Cardiac fibroblast (primary cell): ENCODE data around the gene HSPA1L.

Source experiments
- DNase-seq, 2 donors: peaks; one replicate each; pipeline versions ENCODE4 v3.0.0 to v3.0.0-alpha.2; 2010; ENCODE audit warnings: low read depth in 2 of 2
- H3K4me3 ChIP-seq, 2 donors: replicated peaks in 1 of 2; 1 replicate in 1 of 2; 2 replicates in 1 of 2; pipeline ENCODE4 v1.5.1; 2011; ENCODE audit warnings: low read depth in 2 of 2, low read length in 2 of 2, mild to moderate bottlenecking in 2 of 2, moderate library complexity in 1 of 2
- TF ChIP-seq, protein P1 (sequence below): IDR thresholded peaks from one replicate; pipeline ENCODE4 v1.5.1; 2011; ENCODE audit warnings: low read depth, mild to moderate bottlenecking, low read length, inconsistent platforms

Gene HSPA1L

DNA sequence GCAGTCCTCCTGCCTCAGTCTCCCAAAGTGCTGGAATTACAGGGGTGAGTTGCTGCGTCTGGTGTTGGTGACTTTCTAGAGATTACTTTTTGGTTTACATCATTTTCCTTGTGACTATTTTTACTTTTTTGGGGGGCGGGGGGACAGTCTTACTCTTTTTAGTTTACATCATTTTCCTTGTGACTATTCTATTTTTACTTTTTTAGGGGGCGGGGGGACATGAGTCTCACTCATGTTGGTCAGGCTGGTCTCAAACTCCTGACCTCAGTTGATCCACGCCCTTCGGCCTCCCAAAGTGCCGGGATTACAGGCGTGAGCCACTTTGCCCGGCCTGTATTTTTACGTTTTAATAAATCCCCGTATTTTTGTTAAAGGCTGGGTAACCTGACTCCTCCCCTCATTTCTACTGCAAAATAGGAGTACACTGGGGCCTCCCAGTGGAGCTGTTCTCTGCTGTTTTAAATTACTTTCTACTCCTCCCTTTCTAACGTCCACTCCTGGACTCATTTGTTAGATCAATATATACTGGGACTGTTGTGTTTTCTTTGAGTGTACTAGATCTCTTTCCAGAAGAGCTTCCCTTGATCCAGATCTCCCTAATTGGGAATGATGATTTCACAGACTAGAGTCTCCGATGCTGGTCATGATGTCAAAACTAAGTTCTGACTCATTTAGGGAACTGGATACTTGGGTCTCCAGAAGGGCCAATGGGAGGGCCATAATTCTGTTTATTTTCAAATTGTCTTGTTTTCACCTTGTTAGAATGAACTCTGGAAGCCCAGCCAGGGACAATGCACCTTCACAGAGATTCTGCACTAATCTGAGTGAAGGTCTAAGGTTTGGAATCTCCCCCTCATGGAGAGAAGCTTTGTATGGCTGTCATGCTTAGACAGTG is 21.6 kb upstream of the HSPA1L start:
- peak; percentile 47 to 55 for DNase-seq
- TF ChIP-seq, protein P1, sequence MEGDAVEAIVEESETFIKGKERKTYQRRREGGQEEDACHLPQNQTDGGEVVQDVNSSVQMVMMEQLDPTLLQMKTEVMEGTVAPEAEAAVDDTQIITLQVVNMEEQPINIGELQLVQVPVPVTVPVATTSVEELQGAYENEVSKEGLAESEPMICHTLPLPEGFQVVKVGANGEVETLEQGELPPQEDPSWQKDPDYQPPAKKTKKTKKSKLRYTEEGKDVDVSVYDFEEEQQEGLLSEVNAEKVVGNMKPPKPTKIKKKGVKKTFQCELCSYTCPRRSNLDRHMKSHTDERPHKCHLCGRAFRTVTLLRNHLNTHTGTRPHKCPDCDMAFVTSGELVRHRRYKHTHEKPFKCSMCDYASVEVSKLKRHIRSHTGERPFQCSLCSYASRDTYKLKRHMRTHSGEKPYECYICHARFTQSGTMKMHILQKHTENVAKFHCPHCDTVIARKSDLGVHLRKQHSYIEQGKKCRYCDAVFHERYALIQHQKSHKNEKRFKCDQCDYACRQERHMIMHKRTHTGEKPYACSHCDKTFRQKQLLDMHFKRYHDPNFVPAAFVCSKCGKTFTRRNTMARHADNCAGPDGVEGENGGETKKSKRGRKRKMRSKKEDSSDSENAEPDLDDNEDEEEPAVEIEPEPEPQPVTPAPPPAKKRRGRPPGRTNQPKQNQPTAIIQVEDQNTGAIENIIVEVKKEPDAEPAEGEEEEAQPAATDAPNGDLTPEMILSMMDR = peak; percentile 6
- peak overlapping the region; percentile 78 to 97 for H3K4me3 ChIP-seq

DNA sequence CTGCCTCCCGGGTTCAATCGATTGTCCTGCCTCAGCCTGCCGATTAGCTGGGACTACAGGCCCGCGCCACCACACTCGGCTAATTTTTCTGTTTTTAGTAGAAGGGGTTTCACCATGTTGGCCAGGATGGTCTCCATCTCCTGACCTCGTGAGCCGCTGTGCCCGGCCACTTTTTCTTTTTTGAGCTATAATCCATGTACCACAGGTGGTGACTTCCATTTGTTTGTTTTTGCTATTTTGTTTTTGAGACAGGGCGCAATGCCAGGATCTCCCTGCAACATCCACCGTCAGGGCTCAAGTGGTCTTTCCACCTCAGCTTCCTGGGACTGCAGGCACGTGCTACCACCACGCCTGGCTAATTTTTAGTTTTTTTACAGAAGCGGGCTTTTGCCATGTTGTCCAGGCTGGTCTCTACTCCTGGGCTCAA is 21.0 kb upstream of the HSPA1L start:
- TF ChIP-seq, protein P1 = no peak
- H3K4me3 ChIP-seq = peak overlapping the region; percentile 78 to 97
- peak in 1 of 2 donors; percentile 23 for DNase-seq

DNA sequence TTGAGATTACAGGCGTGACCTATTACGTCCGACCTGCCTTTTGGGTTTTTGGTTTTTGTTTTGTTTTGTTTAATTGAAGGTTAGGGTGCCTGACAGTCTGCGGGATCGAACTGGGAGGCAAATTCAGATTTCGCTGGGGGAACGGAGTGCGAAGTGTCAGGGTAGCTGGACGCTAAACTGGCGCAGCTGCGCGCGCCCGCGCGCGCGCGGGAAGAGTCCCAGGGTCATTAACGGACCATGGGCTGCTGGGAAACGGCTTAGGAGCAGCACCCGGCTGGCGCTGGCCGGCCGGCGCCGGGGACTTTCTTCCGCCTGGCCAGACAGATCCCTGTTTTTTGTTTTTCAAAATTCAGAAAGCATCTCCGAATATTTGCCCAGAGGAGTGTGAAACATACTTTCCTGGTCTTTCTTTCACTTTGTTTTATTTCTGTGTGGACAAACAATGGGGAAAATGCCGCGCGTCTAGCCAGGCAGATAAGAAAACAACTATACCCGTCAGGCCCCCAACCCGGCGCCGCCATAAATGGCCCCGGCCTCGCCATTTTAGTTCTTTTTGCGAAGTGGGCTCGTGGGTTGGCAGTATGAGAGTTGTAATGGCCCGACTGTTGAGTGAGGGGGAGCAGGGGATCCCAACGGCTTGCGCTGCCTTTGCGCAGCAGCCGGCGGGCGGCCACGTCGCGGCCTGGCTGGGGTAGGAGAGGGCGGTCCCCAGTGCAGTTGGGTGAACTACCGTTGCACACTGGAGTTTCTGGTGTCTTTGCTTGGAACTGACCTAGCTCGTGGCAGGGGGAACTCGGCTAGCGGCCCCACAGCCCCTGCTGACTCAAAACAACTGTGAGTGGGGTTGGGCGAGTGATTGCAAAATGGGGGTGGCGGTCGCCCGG is 19.5 kb upstream of the HSPA1L start:
- peak; percentile 90 to 91 for DNase-seq
- peak overlapping the region; percentile 78 to 97 for H3K4me3 ChIP-seq
- TF ChIP-seq, protein P1 = no peak

DNA sequence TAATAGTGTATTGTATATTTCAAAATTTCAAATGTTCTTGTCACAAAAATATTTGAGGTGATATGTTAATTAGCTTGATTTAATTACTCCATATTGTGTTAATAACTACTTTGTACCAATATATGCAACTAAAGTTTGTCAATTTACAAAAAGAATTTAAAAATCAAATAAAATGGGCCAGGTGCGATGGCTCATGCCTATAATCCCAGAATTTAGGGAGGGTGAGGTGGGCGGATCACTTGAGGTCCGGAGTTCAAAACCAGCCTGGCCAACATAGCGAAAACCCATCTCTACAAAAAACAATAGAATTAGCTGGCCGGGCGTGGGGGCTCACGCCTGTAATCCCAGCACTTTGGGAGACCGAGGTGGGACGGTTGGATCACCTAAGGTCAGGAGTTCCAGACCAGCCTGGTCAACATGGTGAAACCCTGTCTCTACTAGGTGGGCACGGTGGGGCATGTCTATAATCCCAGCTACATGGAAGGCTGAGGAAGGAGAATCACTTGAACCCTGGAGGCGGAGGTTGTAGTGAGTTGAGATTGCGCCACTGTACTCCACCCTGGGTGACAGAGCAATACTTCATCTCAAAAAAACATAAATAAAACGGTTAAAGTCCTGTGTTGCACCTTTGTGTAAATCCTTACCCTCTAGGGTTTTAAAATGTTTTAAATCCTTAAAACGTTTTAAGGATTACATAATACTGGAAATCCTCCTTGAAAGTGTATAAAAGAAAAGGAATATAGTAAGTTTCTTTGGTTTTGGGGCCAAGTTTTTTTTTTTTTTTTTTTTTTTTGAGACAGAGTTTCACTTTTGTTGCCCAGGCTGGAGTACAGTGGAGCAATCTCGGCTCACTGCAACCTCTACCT is 16.5 kb upstream of the HSPA1L start:
- no peak overlapping the region for H3K4me3 ChIP-seq
- TF ChIP-seq, protein P1 = no peak
- DNase-seq = no peak

DNA sequence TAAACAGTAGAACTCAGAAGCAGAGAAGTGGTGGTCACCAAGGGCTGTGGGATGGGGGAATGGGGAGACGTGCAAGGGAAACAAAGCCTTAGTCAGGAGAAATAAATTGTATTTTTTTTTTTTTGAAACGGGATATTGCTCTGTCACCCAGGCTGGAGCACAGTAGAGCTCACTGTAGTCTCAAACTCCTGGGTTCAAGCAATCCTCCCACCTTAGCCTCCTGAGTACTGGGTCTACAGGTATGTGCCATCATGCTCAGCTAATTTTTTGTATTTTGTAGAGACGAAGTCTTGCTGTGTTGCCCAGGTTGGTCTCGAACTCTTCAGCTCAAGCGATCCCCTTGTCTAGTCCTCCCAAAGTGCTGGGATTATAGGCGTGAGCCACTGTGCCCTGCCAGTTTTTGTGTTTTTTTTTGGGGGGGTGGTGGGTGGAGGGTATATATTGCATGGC is 15.8 kb upstream of the HSPA1L start:
- peak overlapping the region; percentile 64 to 73 for H3K4me3 ChIP-seq
- no peak for DNase-seq
- TF ChIP-seq, protein P1 = no peak
